BE2C (cell line): ENCODE measurements around the gene IGF2BP2.

Source experiments
- DNase-seq: peaks from one replicate; pipeline ENCODE4 v3.0.0-alpha.2; 2020
- H3K27me3 ChIP-seq: fragments of 250-450 bp; sonication (Bioruptor Pico); 2 replicates; pipeline ENCODE4 v1.5.1; 2020; ENCODE audit warnings: mild to moderate bottlenecking
- H3K36me3 ChIP-seq: fragments of 250-450 bp; sonication (Bioruptor Pico); 2 replicates; pipeline ENCODE4 v1.5.1; 2020; ENCODE audit warnings: mild to moderate bottlenecking
- H3K4me1 ChIP-seq: fragments of 250-450 bp; sonication (Bioruptor Pico); 2 replicates; pipeline ENCODE4 v1.5.1; 2020
- H3K4me3 ChIP-seq: 2 replicates; pipeline ENCODE4 v1.5.1; 2011; ENCODE audit warnings: low read depth, low read length
- H3K9me3 ChIP-seq: fragments of 250-450 bp; sonication (Bioruptor Pico); 2 replicates; pipeline ENCODE4 v1.5.1; 2020
- TF ChIP-seq, protein P1 (sequence below): IDR thresholded peaks from 2 replicates; pipeline ENCODE4 v1.5.1; 2012; ENCODE audit warnings: mild to moderate bottlenecking, low read depth, low read length

The IGF2BP2 gene

GRCh38 chr3:185722881-185723280 is 102.0 kb downstream of the IGF2BP2 start:
- Histone ChIP-seq H3K27me3 (peaks cover 39% of the 10 kb centered on the region), H3K9me3 (no peaks in the 10 kb centered on the region), H3K36me3 (no peaks in the 10 kb centered on the region), H3K4me3 (no peak overlapping the region), H3K4me1 (no peaks in the 10 kb centered on the region)
- DNase-seq = no peak
- TF ChIP-seq, protein P1, sequence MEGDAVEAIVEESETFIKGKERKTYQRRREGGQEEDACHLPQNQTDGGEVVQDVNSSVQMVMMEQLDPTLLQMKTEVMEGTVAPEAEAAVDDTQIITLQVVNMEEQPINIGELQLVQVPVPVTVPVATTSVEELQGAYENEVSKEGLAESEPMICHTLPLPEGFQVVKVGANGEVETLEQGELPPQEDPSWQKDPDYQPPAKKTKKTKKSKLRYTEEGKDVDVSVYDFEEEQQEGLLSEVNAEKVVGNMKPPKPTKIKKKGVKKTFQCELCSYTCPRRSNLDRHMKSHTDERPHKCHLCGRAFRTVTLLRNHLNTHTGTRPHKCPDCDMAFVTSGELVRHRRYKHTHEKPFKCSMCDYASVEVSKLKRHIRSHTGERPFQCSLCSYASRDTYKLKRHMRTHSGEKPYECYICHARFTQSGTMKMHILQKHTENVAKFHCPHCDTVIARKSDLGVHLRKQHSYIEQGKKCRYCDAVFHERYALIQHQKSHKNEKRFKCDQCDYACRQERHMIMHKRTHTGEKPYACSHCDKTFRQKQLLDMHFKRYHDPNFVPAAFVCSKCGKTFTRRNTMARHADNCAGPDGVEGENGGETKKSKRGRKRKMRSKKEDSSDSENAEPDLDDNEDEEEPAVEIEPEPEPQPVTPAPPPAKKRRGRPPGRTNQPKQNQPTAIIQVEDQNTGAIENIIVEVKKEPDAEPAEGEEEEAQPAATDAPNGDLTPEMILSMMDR = no peak

GRCh38 chr3:185721970-185722369 is 102.9 kb downstream of the IGF2BP2 start:
- no peak overlapping the region for H3K4me3 ChIP-seq
- no peaks in the 10 kb centered on the region for H3K9me3 ChIP-seq
- H3K36me3 ChIP-seq = no peaks in the 10 kb centered on the region
- peaks cover 39% of the 10 kb centered on the region for H3K27me3 ChIP-seq
- H3K4me1 ChIP-seq = no peaks in the 10 kb centered on the region
- DNase-seq = no peak
- TF ChIP-seq, protein P1 = no peak

DNA sequence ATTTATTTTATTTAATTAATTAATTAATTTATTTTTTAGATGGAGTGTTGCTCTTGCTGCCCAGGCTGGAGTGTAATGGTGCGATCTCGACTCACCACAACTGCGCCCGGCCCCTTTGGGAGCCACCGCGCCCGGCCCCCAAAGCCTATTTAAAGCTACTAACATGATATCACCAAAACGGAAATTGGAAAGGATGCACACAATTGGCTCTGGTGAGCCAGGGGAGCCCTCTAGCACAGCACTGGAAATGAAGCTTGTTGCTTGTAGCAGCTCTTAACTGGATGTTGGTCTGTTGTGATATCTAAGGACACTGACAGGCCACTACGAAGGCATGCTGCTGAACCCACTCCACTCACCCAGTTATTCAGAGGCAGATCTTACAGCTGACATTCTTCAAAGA is 104.5 kb downstream of the IGF2BP2 start:
- Histone ChIP-seq H3K4me3 (no peak overlapping the region), H3K36me3 (no peaks in the 10 kb centered on the region), H3K9me3 (no peaks in the 10 kb centered on the region), H3K4me1 (no peaks in the 10 kb centered on the region), H3K27me3 (peaks cover 31% of the 10 kb centered on the region)
- DNase-seq = no peak
- TF ChIP-seq, protein P1 = no peak

GRCh38 chr3:185718736-185719593 is 105.9 kb downstream of the IGF2BP2 start:
- Histone ChIP-seq H3K4me3 (no peak overlapping the region), H3K9me3 (no peaks in the 10 kb centered on the region), H3K27me3 (peaks cover 18% of the 10 kb centered on the region), H3K36me3 (no peaks in the 10 kb centered on the region), H3K4me1 (no peaks in the 10 kb centered on the region)
- TF ChIP-seq, protein P1 = no peak
- DNase-seq = no peak

GRCh38 chr3:185717627-185718402 is 107.0 kb downstream of the IGF2BP2 start:
- Histone ChIP-seq H3K9me3 (no peaks in the 10 kb centered on the region), H3K4me3 (no peak overlapping the region), H3K36me3 (no peaks in the 10 kb centered on the region), H3K27me3 (peaks cover 10% of the 10 kb centered on the region), H3K4me1 (no peaks in the 10 kb centered on the region)
- DNase-seq = no peak
- TF ChIP-seq, protein P1 = no peak

GRCh38 chr3:185717121-185717520 is 107.7 kb downstream of the IGF2BP2 start:
- Histone ChIP-seq H3K4me1 (no peaks in the 10 kb centered on the region), H3K36me3 (no peaks in the 10 kb centered on the region), H3K4me3 (no peak overlapping the region), H3K9me3 (no peaks in the 10 kb centered on the region), H3K27me3 (peaks cover 6% of the 10 kb centered on the region)
- DNase-seq = no peak
- TF ChIP-seq, protein P1 = no peak
